ENCODE results near the gene SEC22C. TPM values are rescaled to one million over a fixed set of nuclear protein-coding genes. Genes with fewer than 3 reads are reported as not detected.
A peak's percentile ranks its signal among the peaks of the same experiment; 100 is the strongest.

Gene SEC22C
- total and polyA plus RNA-seq, 2 of the 13 experiments (the other 11 are each of a cell fraction or from before 2014, with no cell fraction given), result 20.0 to 40.0 TPM

DNA sequence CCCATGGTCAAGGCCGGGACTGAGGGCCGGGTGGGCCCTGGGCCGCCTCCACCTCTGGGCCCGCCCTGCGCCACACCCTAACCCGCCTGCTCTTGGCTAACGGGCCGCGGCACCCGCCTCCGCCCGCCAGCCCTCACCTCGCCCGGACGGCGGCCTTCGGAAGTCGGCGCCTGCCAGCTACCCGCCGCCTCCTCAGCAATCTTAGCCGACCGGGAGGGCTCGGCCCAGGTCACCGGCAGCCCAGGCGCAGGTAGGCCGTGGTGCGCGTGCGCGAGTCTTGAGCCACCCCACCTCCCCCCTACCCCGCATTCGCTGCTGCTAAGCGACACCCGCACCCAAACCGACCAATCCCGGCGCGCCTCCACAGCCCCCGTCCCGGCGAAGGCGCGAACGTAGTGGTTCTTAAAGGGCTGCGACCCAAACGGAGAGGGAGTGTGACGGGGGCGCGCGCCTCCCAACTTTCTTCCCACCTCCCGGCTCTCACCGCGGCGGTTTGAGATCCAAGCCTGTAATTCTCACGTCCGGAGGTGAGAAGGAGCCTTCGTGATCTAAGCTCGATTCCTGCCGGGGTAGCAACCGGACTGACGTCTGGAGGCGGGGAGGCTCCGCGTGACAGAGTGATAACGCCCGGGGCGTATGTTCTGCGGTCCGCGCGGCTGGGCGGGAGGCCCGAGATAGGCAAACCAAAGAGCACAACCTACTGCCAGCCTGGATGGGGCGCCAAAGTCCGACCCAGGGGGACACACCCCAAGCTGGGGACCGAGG, at the start of gene SEC22C (continued):
- TF ChIP-seq, protein P1, sequence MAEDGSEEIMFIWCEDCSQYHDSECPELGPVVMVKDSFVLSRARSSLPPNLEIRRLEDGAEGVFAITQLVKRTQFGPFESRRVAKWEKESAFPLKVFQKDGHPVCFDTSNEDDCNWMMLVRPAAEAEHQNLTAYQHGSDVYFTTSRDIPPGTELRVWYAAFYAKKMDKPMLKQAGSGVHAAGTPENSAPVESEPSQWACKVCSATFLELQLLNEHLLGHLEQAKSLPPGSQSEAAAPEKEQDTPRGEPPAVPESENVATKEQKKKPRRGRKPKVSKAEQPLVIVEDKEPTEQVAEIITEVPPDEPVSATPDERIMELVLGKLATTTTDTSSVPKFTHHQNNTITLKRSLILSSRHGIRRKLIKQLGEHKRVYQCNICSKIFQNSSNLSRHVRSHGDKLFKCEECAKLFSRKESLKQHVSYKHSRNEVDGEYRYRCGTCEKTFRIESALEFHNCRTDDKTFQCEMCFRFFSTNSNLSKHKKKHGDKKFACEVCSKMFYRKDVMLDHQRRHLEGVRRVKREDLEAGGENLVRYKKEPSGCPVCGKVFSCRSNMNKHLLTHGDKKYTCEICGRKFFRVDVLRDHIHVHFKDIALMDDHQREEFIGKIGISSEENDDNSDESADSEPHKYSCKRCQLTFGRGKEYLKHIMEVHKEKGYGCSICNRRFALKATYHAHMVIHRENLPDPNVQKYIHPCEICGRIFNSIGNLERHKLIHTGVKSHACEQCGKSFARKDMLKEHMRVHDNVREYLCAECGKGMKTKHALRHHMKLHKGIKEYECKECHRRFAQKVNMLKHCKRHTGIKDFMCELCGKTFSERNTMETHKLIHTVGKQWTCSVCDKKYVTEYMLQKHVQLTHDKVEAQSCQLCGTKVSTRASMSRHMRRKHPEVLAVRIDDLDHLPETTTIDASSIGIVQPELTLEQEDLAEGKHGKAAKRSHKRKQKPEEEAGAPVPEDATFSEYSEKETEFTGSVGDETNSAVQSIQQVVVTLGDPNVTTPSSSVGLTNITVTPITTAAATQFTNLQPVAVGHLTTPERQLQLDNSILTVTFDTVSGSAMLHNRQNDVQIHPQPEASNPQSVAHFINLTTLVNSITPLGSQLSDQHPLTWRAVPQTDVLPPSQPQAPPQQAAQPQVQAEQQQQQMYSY (CRISPR knock-in tag; IDR thresholded peaks at IDR 0.05), result no peak
- TF ChIP-seq, protein P2, sequence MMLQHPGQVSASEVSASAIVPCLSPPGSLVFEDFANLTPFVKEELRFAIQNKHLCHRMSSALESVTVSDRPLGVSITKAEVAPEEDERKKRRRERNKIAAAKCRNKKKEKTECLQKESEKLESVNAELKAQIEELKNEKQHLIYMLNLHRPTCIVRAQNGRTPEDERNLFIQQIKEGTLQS (CRISPR knock-in tag; IDR thresholded peaks at IDR 0.05), result no peak
- TF ChIP-seq, protein P3, sequence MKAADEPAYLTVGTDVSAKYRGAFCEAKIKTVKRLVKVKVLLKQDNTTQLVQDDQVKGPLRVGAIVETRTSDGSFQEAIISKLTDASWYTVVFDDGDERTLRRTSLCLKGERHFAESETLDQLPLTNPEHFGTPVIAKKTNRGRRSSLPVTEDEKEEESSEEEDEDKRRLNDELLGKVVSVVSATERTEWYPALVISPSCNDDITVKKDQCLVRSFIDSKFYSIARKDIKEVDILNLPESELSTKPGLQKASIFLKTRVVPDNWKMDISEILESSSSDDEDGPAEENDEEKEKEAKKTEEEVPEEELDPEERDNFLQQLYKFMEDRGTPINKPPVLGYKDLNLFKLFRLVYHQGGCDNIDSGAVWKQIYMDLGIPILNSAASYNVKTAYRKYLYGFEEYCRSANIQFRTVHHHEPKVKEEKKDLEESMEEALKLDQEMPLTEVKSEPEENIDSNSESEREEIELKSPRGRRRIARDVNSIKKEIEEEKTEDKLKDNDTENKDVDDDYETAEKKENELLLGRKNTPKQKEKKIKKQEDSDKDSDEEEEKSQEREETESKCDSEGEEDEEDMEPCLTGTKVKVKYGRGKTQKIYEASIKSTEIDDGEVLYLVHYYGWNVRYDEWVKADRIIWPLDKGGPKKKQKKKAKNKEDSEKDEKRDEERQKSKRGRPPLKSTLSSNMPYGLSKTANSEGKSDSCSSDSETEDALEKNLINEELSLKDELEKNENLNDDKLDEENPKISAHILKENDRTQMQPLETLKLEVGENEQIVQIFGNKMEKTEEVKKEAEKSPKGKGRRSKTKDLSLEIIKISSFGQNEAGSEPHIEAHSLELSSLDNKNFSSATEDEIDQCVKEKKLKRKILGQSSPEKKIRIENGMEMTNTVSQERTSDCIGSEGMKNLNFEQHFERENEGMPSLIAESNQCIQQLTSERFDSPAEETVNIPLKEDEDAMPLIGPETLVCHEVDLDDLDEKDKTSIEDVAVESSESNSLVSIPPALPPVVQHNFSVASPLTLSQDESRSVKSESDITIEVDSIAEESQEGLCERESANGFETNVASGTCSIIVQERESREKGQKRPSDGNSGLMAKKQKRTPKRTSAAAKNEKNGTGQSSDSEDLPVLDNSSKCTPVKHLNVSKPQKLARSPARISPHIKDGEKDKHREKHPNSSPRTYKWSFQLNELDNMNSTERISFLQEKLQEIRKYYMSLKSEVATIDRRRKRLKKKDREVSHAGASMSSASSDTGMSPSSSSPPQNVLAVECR (CRISPR knock-in tag; IDR thresholded peaks at IDR 0.05; ENCODE audit: borderline replicate concordance), result peak; percentile 94
- TF ChIP-seq IKZF5 (CRISPR knock-in tag; IDR thresholded peaks at IDR 0.05) (peak; percentile 52), HNF4A (CRISPR knock-in tag; IDR thresholded peaks at IDR 0.05) (peak; percentile 18; the same call in 1 of the 2 replicates), ELF3 (CRISPR knock-in tag; IDR thresholded peaks at IDR 0.05) (no peak), ISX (CRISPR knock-in tag; conservative IDR thresholded peaks at IDR 0.05) (no peak; the same call in 1 of the 2 replicates), KLF12 (CRISPR knock-in tag; IDR thresholded peaks at IDR 0.05; ENCODE audit: borderline replicate concordance) (peak; percentile 48; the same call in 1 of the 2 replicates), TBL1XR1 (IDR thresholded peaks at IDR 0.05; ENCODE audit: borderline replicate concordance, low read length, partially characterized antibody) (no peak), ZNF275 (CRISPR knock-in tag; IDR thresholded peaks at IDR 0.05; ENCODE audit: borderline replicate concordance) (no peak), ZNF562 (CRISPR knock-in tag; IDR thresholded peaks at IDR 0.05; ENCODE audit: borderline replicate concordance) (no peak), AGO2 (optimal IDR thresholded peaks at IDR 0.05; ENCODE audit: low read depth, low read length) (peak; percentile 80), CEBPB (IDR thresholded peaks at IDR 0.05; ENCODE audit: borderline replicate concordance, low read depth, low read length) (no peak), CENPT (CRISPR knock-in tag; IDR thresholded peaks at IDR 0.05; ENCODE audit: low read depth) (no peak)

Data from HepG2 (cell line).